NCI-H1092 (cell line): ENCODE results near the gene KCNF1.

ENCODE experiments used
- DNase-seq: peaks from one replicate; lab custom pipeline; 2025; lab: John Stamatoyannopoulos, UW

Gene KCNF1

GRCh38 chr2:10919771-10920621 is 8.3 kb downstream of the KCNF1 start:
- DNase-seq = no peak

DNA sequence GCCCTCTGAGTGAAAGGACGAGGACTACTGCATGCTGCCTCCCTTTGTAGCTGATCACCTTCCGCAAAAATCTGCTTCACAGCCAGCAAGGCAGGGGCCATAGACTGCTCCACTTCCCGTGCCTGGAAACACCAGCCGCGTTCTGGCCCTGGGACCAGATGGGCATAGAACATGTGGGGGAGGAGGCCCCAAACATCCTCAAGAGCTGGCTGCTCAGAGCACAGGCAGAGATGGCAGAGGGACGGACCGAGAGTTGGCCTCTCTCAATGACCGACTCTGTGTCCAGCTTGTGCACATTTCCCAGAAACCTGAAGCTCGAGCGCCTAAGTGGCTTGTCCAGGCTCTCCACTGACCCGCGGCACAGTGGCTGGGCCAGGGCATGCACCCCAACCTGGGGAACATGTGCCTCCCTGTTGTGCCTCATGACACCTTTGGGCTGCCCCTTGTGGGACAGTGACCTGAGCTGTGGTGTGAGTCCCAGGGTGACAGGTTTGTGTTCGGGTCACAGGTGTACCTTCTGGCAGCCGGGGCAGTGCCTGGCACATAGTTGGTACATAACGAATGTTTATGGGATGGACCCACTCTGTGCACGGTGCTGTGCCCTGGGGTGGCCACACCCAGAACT is 9.1 kb downstream of the KCNF1 start:
- no peak for DNase-seq

- no peak for DNase-seq
These were observed 9.8 kb downstream of the KCNF1 start for GRCh38 chr2:10921525-10921924.

DNA sequence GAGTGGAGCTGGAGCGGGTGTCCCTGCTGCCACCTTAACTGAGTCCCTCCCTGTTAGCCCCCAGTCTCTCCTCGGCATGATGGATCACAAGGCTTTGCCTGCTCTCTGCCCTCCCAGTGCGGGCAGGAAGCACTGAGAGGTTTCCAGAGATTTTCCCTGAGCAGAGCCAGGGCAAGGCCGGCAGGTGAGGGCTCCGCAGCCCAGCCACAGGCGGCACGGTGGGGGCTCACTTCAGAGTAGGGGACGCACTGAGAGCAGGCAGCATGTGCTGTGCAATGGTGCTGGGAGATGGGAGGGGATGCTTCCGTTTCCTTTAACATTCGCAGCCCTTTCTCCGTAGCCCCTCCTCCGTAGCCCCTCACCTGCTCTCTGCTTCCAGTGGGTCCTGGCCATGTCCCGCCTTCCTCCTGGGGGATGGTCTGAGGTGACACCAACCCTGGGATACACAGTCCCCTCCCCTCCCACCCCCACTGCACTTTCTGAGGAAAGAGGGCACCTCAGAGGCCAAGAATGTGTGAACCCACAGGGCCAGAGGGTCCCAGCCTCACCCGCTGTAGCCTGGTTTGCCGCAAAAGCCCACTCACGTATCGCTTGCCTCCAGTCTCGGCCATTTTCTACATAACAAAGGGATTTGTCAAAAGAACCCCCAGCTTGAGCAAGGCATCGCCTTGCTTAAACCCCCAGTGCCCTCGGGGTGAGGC is 10.7 kb downstream of the KCNF1 start:
- DNase-seq = no peak

DNA sequence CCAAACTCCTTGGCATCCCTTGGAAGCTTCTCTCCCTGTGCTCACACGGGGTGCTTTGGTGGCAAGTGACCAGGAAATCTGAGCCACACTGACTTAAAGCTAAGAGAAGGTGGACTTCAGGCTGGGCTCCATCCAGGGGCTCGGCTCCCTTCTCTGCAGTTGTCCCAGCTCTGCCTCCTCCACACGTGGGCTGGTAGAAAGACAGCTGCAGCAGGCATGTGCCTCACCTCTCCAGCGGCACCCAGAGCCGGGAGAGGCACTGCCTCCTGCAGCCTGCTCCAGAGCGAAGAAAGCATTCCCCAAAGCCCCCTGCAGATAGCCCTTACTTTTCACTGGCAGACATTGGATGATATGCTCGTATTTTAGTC is 11.3 kb downstream of the KCNF1 start:
- no peak for DNase-seq

DNA sequence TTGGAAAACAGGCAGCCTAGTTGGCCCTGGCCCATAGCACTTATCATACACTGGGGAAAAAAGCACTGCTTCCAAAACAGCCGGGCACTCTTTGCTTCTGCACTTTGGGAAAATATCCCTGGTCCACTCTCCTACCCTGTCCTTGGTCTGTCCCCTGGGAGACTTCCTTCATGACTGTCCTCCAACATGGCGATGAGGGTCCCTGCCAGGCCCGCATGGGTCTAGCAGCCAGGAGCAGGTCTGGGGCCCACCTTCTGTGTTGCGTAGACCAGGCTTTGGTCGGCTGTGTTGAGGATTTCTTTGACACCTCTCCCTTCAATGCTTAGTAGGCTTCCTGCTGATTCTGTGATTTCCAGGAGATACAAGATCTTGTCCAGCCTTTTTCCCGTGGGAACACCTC is 12.2 kb downstream of the KCNF1 start:
- DNase-seq = no peak

- no peak for DNase-seq
These were observed 12.7 kb downstream of the KCNF1 start for GRCh38 chr2:10924441-10924840.

DNA sequence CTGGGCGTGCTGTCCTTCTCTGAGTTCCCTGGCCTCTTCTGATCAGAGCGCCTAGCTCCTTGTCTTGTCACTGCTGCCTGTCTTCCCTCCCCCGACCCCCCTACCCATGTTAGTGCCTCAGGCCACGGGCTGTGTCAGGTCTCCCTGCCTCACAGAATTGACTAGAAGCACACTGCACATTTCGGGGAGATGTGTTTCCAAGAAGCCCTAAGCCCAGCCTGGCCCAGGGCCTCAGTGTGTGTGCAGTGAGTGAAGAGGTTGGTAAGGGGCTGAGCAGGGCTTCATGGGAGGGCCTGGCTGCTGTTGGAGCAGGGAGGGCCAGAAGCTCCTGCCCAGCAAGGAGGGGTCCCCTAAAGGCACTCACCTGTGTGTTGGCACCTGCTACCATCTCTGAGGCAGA is 13.1 kb downstream of the KCNF1 start:
- DNase-seq = no peak

GRCh38 chr2:10926191-10926820 is 14.6 kb downstream of the KCNF1 start:
- DNase-seq = no peak

GRCh38 chr2:10930721-10931516 is 19.2 kb downstream of the KCNF1 start:
- DNase-seq = no peak

DNA sequence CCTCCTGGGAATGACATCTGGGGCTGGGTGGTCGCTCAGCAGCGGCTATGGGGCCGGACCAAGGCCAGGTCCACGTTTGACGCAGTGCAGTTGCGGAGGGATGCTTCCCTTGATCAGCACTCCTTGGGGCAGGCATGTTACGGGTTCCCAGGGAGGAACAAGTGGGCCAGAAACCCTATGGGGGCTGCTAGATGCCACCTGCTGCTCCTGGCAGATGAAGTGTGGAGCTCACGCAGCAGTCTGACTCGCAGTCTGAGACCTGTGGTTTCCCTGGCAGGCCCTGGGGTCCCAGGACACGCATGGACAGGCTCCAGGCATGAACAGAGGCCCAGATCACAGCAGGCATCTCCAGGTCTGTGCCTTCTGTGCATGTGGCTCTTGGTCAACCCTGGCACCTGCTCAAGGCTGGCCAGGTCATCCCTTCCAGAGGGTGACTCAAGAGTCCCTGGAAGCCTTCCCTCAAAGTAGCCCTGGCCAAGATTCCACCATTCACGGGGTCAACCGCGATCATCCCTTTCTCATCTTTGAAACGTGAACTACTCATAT is 20.0 kb downstream of the KCNF1 start:
- DNase-seq = no peak

DNA sequence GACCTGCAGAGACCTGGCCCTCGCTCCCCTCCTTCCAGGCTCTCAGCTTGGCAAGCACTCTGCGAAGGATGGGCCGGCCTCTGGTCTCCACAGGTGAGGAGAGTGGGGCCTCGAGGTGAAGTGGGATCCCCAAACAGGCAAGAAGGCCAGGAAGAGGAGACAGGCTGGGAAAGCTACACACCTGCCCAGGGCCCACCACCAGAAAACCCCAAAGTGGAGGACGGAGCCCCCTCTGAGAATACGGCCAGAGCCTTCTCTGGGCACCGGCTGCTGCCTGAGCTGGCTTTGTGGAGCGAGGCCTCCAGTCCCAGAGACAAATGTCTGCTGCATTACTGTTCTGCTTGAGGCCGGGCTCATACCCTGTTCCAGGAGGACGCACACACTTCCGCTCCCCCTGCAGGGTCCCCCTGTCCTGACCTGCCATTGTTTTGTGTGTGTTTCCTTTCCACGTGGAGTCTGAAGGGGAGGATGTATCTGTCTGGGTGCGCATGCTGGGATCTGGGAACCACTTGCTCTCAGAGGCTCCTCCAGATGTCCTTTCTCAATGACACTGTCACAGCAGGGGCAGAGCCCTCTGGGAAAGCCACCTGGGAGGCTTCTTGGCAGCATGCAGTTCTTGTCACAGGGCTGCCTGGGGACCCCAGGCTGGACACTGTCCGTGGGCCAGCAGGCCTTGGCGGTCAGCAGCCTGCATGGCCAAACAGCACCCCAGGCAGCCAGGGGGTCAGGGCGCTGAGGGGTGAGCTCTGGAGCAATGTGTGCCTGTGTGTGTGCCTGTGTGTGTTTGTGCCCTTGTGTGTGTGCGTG is 20.8 kb downstream of the KCNF1 start:
- DNase-seq = no peak

DNA sequence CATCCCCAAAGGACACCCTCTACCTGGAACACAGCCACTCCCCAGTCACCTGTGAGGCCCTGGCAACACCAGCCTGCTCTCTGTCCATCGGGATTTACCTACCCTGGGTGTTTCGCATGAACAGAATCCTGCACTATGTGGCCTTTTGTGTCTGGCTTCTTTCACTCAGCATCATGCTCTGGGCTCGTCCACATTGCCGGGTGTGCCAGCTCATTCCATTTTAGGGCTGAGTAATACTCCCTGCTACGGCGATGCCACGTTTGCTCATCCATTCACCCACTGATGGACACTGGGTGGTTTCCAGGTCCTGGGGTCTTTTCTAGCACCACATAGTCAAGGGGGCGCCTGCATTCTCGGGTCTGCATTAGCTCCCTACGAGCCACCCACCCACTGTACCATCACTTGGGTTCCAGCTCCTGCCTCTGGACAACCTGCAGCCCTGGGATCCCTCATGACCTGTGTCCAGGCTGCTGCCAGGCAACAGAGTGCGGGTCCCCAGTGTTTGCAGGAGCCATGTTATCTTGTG is 22.0 kb downstream of the KCNF1 start:
- DNase-seq = no peak

- no peak for DNase-seq
These were observed 22.7 kb downstream of the KCNF1 start for GRCh38 chr2:10934308-10934978.

- no peak for DNase-seq
These were observed 23.2 kb downstream of the KCNF1 start for GRCh38 chr2:10934979-10935350.

- no peak for DNase-seq
These were observed 23.7 kb downstream of the KCNF1 start for GRCh38 chr2:10935366-10935918.

GRCh38 chr2:10935953-10936942 is 24.5 kb downstream of the KCNF1 start:
- DNase-seq = no peak

DNA sequence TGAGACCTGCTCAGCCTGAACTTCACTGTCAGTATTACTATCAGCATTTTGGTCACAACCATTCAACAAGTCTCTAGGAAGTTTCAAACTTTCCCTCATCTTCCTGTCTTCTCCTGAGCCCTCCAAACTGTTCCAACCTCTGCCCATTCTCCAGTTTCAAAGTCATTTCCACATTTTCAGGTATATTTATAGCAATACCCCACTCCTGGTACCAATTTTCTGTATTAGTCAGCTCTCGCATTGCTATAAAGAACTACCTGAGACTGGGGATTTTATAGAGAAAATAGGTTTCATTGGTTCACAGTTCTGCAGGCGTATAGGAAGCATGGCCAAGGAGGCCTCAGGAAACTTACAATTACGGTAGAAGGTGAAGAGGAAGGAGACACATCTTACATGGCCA is 27.3 kb downstream of the KCNF1 start:
- DNase-seq = no peak
